ENCODE data around the gene CDK5RAP2.
A peak's percentile ranks its signal among the peaks of the same experiment; 100 is the strongest.

Gene CDK5RAP2

GRCh38 chr9:120441426-120442307 lies 138.3 kb downstream of the CDK5RAP2 start:
- TF ChIP-seq, protein P1, sequence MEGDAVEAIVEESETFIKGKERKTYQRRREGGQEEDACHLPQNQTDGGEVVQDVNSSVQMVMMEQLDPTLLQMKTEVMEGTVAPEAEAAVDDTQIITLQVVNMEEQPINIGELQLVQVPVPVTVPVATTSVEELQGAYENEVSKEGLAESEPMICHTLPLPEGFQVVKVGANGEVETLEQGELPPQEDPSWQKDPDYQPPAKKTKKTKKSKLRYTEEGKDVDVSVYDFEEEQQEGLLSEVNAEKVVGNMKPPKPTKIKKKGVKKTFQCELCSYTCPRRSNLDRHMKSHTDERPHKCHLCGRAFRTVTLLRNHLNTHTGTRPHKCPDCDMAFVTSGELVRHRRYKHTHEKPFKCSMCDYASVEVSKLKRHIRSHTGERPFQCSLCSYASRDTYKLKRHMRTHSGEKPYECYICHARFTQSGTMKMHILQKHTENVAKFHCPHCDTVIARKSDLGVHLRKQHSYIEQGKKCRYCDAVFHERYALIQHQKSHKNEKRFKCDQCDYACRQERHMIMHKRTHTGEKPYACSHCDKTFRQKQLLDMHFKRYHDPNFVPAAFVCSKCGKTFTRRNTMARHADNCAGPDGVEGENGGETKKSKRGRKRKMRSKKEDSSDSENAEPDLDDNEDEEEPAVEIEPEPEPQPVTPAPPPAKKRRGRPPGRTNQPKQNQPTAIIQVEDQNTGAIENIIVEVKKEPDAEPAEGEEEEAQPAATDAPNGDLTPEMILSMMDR (IDR thresholded peaks at IDR 0.05; ENCODE audit: low read length, missing control alignments), result no peak
- peak; percentile 91 for DNase-seq (ENCODE audit: low read depth)
- no peak overlapping the region for H3K4me3 ChIP-seq (replicated peaks; ENCODE audit: low read depth, low read length)

GRCh38 chr9:120440791-120441190 lies 139.2 kb downstream of the CDK5RAP2 start:
- DNase-seq (ENCODE audit: low read depth), result no peak
- no peak overlapping the region for H3K4me3 ChIP-seq (replicated peaks; ENCODE audit: low read depth, low read length)
- TF ChIP-seq, protein P1 (IDR thresholded peaks at IDR 0.05; ENCODE audit: low read length, missing control alignments), result no peak

GRCh38 chr9:120439926-120440325 lies 140.0 kb downstream of the CDK5RAP2 start:
- H3K4me3 ChIP-seq (replicated peaks; ENCODE audit: low read depth, low read length), result no peak overlapping the region
- TF ChIP-seq, protein P1 (IDR thresholded peaks at IDR 0.05; ENCODE audit: low read length, missing control alignments), result no peak
- no peak for DNase-seq (ENCODE audit: low read depth)

DNA sequence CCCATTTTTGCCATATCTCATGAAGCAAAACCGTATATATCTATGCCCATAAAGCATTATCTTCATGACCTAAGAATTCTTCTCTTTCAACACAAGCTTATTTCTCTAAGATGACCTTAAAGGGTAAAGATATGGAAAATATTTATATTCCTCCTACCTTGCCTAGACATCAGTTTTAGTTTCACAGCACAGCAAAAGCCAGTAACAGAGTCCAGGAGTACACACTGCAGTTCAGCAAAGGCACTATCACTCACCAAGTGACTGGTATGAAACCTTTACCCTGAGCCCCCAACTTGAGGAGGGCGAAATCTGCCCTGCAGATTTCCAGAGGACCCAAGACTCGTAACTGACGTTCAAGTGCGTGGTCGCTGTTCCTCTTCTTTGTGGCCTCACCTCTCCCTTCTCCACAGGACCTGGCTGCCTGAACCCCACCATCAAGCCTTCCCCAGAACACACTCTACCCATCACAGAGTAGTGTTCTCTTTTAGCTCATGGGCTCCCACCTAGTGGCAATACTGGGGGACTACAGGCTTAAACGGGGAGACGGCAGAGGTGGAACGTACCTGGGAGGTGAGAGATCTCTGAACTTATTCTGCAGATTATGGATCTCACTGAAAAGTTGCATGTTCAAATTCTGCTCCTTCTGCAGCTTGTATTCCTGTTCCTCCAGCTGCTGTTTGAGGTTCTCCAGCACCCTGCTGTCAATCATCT lies 141.0 kb downstream of the CDK5RAP2 start:
- no peak overlapping the region for H3K4me3 ChIP-seq (replicated peaks; ENCODE audit: low read depth, low read length)
- TF ChIP-seq, protein P1 (IDR thresholded peaks at IDR 0.05; ENCODE audit: low read length, missing control alignments), result peak; percentile 56
- DNase-seq (ENCODE audit: low read depth), result peak; percentile 25

- H3K4me3 ChIP-seq (replicated peaks; ENCODE audit: low read depth, low read length), result no peak overlapping the region
- TF ChIP-seq, protein P1 (IDR thresholded peaks at IDR 0.05; ENCODE audit: low read length, missing control alignments), result no peak
- peak; percentile 63 for DNase-seq (ENCODE audit: low read depth)
These were observed 141.9 kb downstream of the CDK5RAP2 start for GRCh38 chr9:120438111-120438510.

- TF ChIP-seq, protein P1 (IDR thresholded peaks at IDR 0.05; ENCODE audit: low read length, missing control alignments), result no peak
- DNase-seq (ENCODE audit: low read depth), result peak; percentile 23
- no peak overlapping the region for H3K4me3 ChIP-seq (replicated peaks; ENCODE audit: low read depth, low read length)
These were observed 142.9 kb downstream of the CDK5RAP2 start for GRCh38 chr9:120436983-120437475.
